HCT116 (cell line): ENCODE measurements around the gene HIVEP2. TPM values are rescaled to one million over a fixed set of nuclear protein-coding genes. Genes with fewer than 3 reads are reported as not detected.

Experiments used
- ATAC-seq: fragments of 200-7000 bp; cut with Tn5 transposase; 2 replicates; pipeline ENCODE4 v1.9.1; 2020; ENCODE audit warnings: mild to moderate bottlenecking, moderate library complexity
- BruUV-seq: library from RNA; stranded (reverse); fragments of 400-500 nt; replicated peaks from 2 replicates; lab custom pipeline; 2021; lab: Mats Ljungman, UMichigan
- CTCF ChIA-PET: fragments of 300-600 bp; sonication (Branson Sonifier 250); formaldehyde crosslinking; loops from one replicate; lab custom pipeline; 2021; ENCODE audit warnings: antibody characterized with exemption; lab: Charles Lee
- POLR2A ChIA-PET: fragments of 300-600, 350-600 bp; sonication (Branson Sonifier 250); formaldehyde crosslinking; loops from one replicate; lab custom pipeline; 2021; ENCODE audit warnings: antibody characterized with exemption; lab: Charles Lee
- RAD21 ChIA-PET, 2 experiments: fragments of 300-600 bp; sonication (Branson Sonifier 250); formaldehyde crosslinking; loops; one replicate each; lab custom pipeline; 2023; ENCODE audit warnings: low total read pairs in 2 of 2; ENCODE audit not compliant: uncharacterized antibody in 2 of 2, unreplicated experiment in 2 of 2, low non-redundant PET in 1 of 2; lab: Charles Lee
- DNase-seq: peaks from one replicate; pipeline ENCODE4 v3.0.0-alpha.2; 2010; ENCODE audit warnings: low read depth, low spot score
- H2AFZ ChIP-seq: fragments of 200-600 bp; shearing (Covaris generic), sonication (generic); 2 replicates; pipeline ENCODE4 v1.6.1; 2017; ENCODE audit warnings: low read depth, mixed run types, mixed read lengths, antibody characterized with exemption, low read length; ENCODE audit not compliant: poor library complexity, severe bottlenecking
- H3K27ac ChIP-seq: 2 replicates; pipeline ENCODE4 v1.5.1; 2012; ENCODE audit warnings: low read depth, low read length
- H3K27me3 ChIP-seq: fragments of 200-600 bp; sonication (generic); 2 replicates; pipeline ENCODE4 v1.6.1; 2016; ENCODE audit warnings: mixed run types, low read length, mixed read lengths; ENCODE audit not compliant: insufficient read depth
- H3K36me3 ChIP-seq, 2 experiments: fragments of 200-500 bp in 1 of 2; fragments of 200-600 bp in 1 of 2; sonication (Bioruptor generic) in 1 of 2; sonication (generic) in 1 of 2; 2 replicates each; pipeline versions ENCODE4 v1.5.1 to v1.6.1; 2014 to 2016; ENCODE audit warnings: low read length in 2 of 2, inconsistent platforms in 1 of 2, mixed read lengths in 1 of 2, mixed run types in 1 of 2; ENCODE audit not compliant: insufficient read depth in 2 of 2, control insufficient read depth in 1 of 2
- H3K4me1 ChIP-seq, 2 experiments: fragments of 200-600 bp in 1 of 2; sonication (generic) in 1 of 2; 2 replicates each; pipeline versions ENCODE4 v1.5.1 to v1.6.1; 2012 to 2017; ENCODE audit warnings: low read length in 2 of 2, inconsistent platforms in 1 of 2, mild to moderate bottlenecking in 1 of 2, mixed read lengths in 1 of 2, mixed run types in 1 of 2, moderate library complexity in 1 of 2; ENCODE audit not compliant: insufficient read depth in 2 of 2, control insufficient read depth in 1 of 2
- H3K4me2 ChIP-seq: fragments of 200-600 bp; sonication (generic); 2 replicates; pipeline ENCODE4 v1.6.1; 2017; ENCODE audit warnings: mixed run types, low read length, mixed read lengths
- H3K4me3 ChIP-seq, 2 experiments: fragments of 200-600 bp in 1 of 2; sonication (generic) in 1 of 2; replicated peaks in 1 of 2; 2 replicates each; pipeline ENCODE4 v1.5.1; 2011 to 2016; ENCODE audit warnings: low read length in 2 of 2, control low read depth in 1 of 2, low read depth in 1 of 2, mild to moderate bottlenecking in 1 of 2, mixed read lengths in 1 of 2, mixed run types in 1 of 2
- H3K79me2 ChIP-seq: fragments of 200-600 bp; sonication (generic); 2 replicates; pipeline ENCODE4 v1.6.1; 2017; ENCODE audit warnings: mild to moderate bottlenecking, mixed run types, low read length, moderate library complexity, mixed read lengths; ENCODE audit not compliant: insufficient read depth
- H3K9ac ChIP-seq: fragments of 200-600 bp; sonication (generic); 2 replicates; pipeline ENCODE4 v1.6.1; 2016; ENCODE audit warnings: low read length, mixed read lengths
- H3K9me2 ChIP-seq: fragments of 200-600 bp; sonication (generic), shearing (Covaris generic); 2 replicates; pipeline ENCODE4 v1.6.1; 2017; ENCODE audit warnings: mixed run types, mild to moderate bottlenecking, moderate library complexity; ENCODE audit not compliant: insufficient read depth
- H3K9me3 ChIP-seq, 2 experiments: fragments of 200-500 bp in 1 of 2; fragments of 200-600 bp in 1 of 2; sonication (Bioruptor generic) in 1 of 2; sonication (generic) in 1 of 2; 2 replicates each; pipeline ENCODE4 v1.6.1; 2014 to 2017; ENCODE audit warnings: low read length in 2 of 2, mixed read lengths in 2 of 2, inconsistent platforms in 1 of 2, low read depth in 1 of 2, mild to moderate bottlenecking in 1 of 2, mixed run types in 1 of 2, moderate library complexity in 1 of 2; ENCODE audit not compliant: control insufficient read depth in 1 of 2, insufficient read depth in 1 of 2
- H4K20me1 ChIP-seq: fragments of 200-600 bp; sonication (generic), shearing (Covaris generic); 2 replicates; pipeline ENCODE4 v1.6.1; 2017; ENCODE audit warnings: mixed run types, mild to moderate bottlenecking, moderate library complexity; ENCODE audit not compliant: insufficient read depth
- ATF3 ChIP-seq: IDR thresholded peaks from 2 replicates; pipeline ENCODE4 v1.6.1; 2012
- CTCF ChIP-seq, 3 experiments: fragments of 200-600 bp in 1 of 3; sonication (generic) in 1 of 3; IDR thresholded peaks in 2 of 3; conservative IDR thresholded peaks in 1 of 3; 2 replicates each; pipeline ENCODE4 v1.5.1; 2012 to 2017; ENCODE audit warnings: low read depth in 2 of 3, low read length in 2 of 3, antibody characterized with exemption in 1 of 3, borderline replicate concordance in 1 of 3, control low read depth in 1 of 3, mild to moderate bottlenecking in 1 of 3, mixed read lengths in 1 of 3, mixed run types in 1 of 3, moderate library complexity in 1 of 3; ENCODE audit not compliant: insufficient read depth in 1 of 3
- ELF1 ChIP-seq: IDR thresholded peaks from 2 replicates; pipeline ENCODE4 v1.6.1; 2012; ENCODE audit warnings: low read depth, borderline replicate concordance
- EZH2 ChIP-seq: fragments of 200-600 bp; sonication (generic); IDR thresholded peaks from 2 replicates; pipeline ENCODE4 v1.6.1; 2017; ENCODE audit warnings: antibody characterized with exemption, mixed run types
- POLR2AphosphoS5 ChIP-seq: IDR thresholded peaks from 2 replicates; pipeline ENCODE4 v1.6.1; 2011; ENCODE audit warnings: mild to moderate bottlenecking, low read depth, low read length, moderate library complexity
- SRF ChIP-seq: IDR thresholded peaks from 2 replicates; pipeline ENCODE4 v1.6.1; 2012; ENCODE audit warnings: low read depth
- TCF7L2 ChIP-seq: IDR thresholded peaks from 2 replicates; pipeline ENCODE4 v1.7.0; 2011; ENCODE audit warnings: borderline replicate concordance, inconsistent platforms; ENCODE audit not compliant: insufficient read depth, insufficient read length; ENCODE audit errors: extremely low read depth
- YY1 ChIP-seq: IDR thresholded peaks from 2 replicates; pipeline ENCODE4 v1.6.1; 2011; ENCODE audit warnings: low read length, low read depth, moderate library complexity, mild to moderate bottlenecking; ENCODE audit not compliant: insufficient replicate concordance; ENCODE audit errors: extremely low read depth
- ZBTB33 ChIP-seq: IDR thresholded peaks from 2 replicates; pipeline ENCODE4 v1.6.1; 2011; ENCODE audit warnings: mild to moderate bottlenecking, low read length, moderate library complexity; ENCODE audit not compliant: insufficient replicate concordance; ENCODE audit errors: extremely low read depth
- ZNF274 ChIP-seq: fragments of 200-500 bp; sonication (Bioruptor generic); IDR thresholded peaks from 2 replicates; pipeline ENCODE4 v1.6.1; 2014; ENCODE audit warnings: mild to moderate bottlenecking, low read depth, low read length, inconsistent platforms
- intact Hi-C: fragments of 100-400 bp; cut with micrococcal nuclease; formaldehyde crosslinking; loops from 2 replicates; pipeline ENCODE4 v1.10.0; 2022
- total RNA-seq: library from RNA; stranded (reverse); gene quantifications from one replicate; pipeline ENCODE4 v1.2.1, GENCODE V29; 2021; ENCODE audit not compliant: unreplicated experiment

Gene HIVEP2
- total RNA-seq, 1 experiment from 2014 or later = 8.1 TPM

GRCh38 chr6:142909686-142910085 is 35.3 kb downstream of the HIVEP2 start:
- no peaks in the 10 kb centered on the region for H4K20me1 ChIP-seq
- no peak overlapping the region for H2AFZ ChIP-seq
- H3K4me1 ChIP-seq = 0 out of 4 replicates have a peak, but pooled peaks cover 0 to 1% of the 10 kb centered on the region in 2 experiments
- TF ChIP-seq TCF7L2 (no peak), ELF1 (no peak), ZNF274 (no peak), EZH2 (no peak), YY1 (no peak), CTCF (IDR thresholded peaks at IDR 0.05 in 2 of 3, conservative IDR thresholded peaks at IDR 0.05 in 1 of 3; ENCODE audit: borderline replicate concordance in 1 of 3, insufficient read depth in 1 of 3, low read depth in 2 of 3, low read length in 2 of 3) (no peak)
- H3K9me2 ChIP-seq = no peaks in the 10 kb centered on the region; the same call in 1 of the 2 replicates
- BruUV-seq = no TSS peak
- RAD21 ChIA-PET = no interaction called here
- no peaks in the 10 kb centered on the region for H3K27me3 ChIP-seq
- intact Hi-C loops = no loop called here
- no peak overlapping the region for H3K4me3 ChIP-seq
- DNase-seq (no peak), ATAC-seq (no peak)
- POLR2A ChIA-PET = no interaction called here
- no peaks in the 10 kb centered on the region for H3K36me3 ChIP-seq
- H3K79me2 ChIP-seq = no peaks in the 10 kb centered on the region
- no peaks in the 10 kb centered on the region for H3K9me3 ChIP-seq
- no peak overlapping the region for H3K4me2 ChIP-seq
- no peak overlapping the region for H3K9ac ChIP-seq
- no peak overlapping the region for H3K27ac ChIP-seq
- CTCF ChIA-PET = no interaction called here

- no peaks in the 10 kb centered on the region; the same call in 1 of the 2 replicates for H3K9me2 ChIP-seq
- H3K79me2 ChIP-seq = no peaks in the 10 kb centered on the region
- CTCF ChIA-PET = no interaction called here
- no peak overlapping the region for H3K4me3 ChIP-seq
- no peak for TF ChIP-seq ZBTB33
- no peak for TF ChIP-seq SRF
- TF ChIP-seq EZH2 = no peak
- no peak for TF ChIP-seq ATF3
- no peak for TF ChIP-seq POLR2AphosphoS5
- ATAC-seq (no peak), DNase-seq (no peak)
- intact Hi-C loops = no loop called here
- RAD21 ChIA-PET = no interaction called here
- no peaks in the 10 kb centered on the region for H3K36me3 ChIP-seq
- no peak overlapping the region for H2AFZ ChIP-seq
- H3K4me1 ChIP-seq = peaks cover 0 to 10% of the 10 kb centered on the region in 2 experiments; a peak in 2 of 4 replicates
- no peaks in the 10 kb centered on the region for H3K9me3 ChIP-seq
- no peaks in the 10 kb centered on the region for H3K27me3 ChIP-seq
- H3K27ac ChIP-seq = no peak overlapping the region
- BruUV-seq = no TSS peak
- POLR2A ChIA-PET = no interaction called here
- H3K4me2 ChIP-seq = no peak overlapping the region
- H4K20me1 ChIP-seq = no peaks in the 10 kb centered on the region
- no peak overlapping the region for H3K9ac ChIP-seq
These were observed 36.7 kb downstream of the HIVEP2 start for GRCh38 chr6:142908235-142908634.
